Measurements from ENCODE around the gene PSD4.

- TF ChIP-seq POLR2A (IDR thresholded peaks at IDR 0.05; ENCODE audit: low read depth, low read length) = no peak
- no peak for TF ChIP-seq POLR2AphosphoS5 (IDR thresholded peaks at IDR 0.05; ENCODE audit: low read depth, low read length)
- no peak for TF ChIP-seq SPI1 (IDR thresholded peaks at IDR 0.05; ENCODE audit: low read depth, low read length)
Measured at GRCh38 chr2:113240915-113241911, 67.4 kb downstream of the PSD4 start.
